GM23338 (cell line): Measurements from ENCODE around the gene BDP1.

Source experiments
- CTCF ChIP-seq, 2 experiments: fragments of 200-600 bp in 1 of 2; sonication (generic) in 1 of 2; conservative IDR thresholded peaks; 2 replicates each; pipeline versions ENCODE4 v1.5.1 to v1.6.1; 2016 to 2017; ENCODE audit warnings: antibody characterized with exemption in 2 of 2, low read depth in 2 of 2, mild to moderate bottlenecking in 2 of 2, moderate library complexity in 1 of 2
- EZH2 ChIP-seq: fragments of 200-600 bp; sonication (generic); IDR thresholded peaks from one replicate; pipeline ENCODE4 v1.8.0; 2017; ENCODE audit warnings: antibody characterized with exemption, mild to moderate bottlenecking, low read depth; ENCODE audit not compliant: unreplicated experiment
- POLR2AphosphoS5 ChIP-seq: IDR thresholded peaks from 2 replicates; pipeline ENCODE4 v1.6.1; 2016; ENCODE audit warnings: antibody characterized with exemption, low read depth

DNA sequence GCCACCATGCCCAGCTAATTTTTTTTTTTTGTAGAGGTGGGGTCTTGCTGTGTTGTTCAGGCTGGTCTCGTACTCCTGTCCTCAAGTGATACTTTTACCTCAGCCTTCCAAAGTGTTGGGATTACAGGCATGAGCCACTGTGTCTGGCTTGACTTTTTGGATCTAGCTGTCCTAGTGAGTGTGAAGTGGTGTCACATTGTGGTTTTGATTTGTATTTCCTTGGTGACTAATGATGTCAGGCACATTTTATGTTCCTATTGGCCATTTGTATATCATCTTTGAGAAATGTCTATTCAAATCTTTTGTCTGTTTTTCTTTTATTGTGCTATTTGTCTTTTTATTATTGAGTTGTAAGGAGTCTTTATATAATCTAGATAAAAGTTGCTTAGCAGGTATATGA is 78.2 kb downstream of the BDP1 start:
- TF ChIP-seq CTCF (conservative IDR thresholded peaks at IDR 0.05; ENCODE audit: low read depth in 2 of 2) (no peak), POLR2AphosphoS5 (no peak), EZH2 (no peak)
